ENCODE measurements around the gene DUOX1. TPM values are rescaled to one million over a fixed set of nuclear protein-coding genes. Genes with fewer than 3 reads are reported as not detected.

The DUOX1 gene
- total RNA-seq, 6 experiments from 2014 or later = 0.06 to 1.4 (median 0.19) TPM; not detected in 3

- Histone ChIP-seq H3K36me3 (no peaks in the 10 kb centered on the region), H3K27ac (no peak overlapping the region), H3K4me3 (no peak overlapping the region), H3K9me3 (no peaks in the 10 kb centered on the region), H3K4me1 (peaks cover 0 to 43% (median 0%) of the 10 kb centered on the region in 4 donors), H3K27me3 (no peaks in the 10 kb centered on the region)
- no peak for TF ChIP-seq POLR2A (IDR thresholded peaks at IDR 0.05)
- TF ChIP-seq, protein P1, sequence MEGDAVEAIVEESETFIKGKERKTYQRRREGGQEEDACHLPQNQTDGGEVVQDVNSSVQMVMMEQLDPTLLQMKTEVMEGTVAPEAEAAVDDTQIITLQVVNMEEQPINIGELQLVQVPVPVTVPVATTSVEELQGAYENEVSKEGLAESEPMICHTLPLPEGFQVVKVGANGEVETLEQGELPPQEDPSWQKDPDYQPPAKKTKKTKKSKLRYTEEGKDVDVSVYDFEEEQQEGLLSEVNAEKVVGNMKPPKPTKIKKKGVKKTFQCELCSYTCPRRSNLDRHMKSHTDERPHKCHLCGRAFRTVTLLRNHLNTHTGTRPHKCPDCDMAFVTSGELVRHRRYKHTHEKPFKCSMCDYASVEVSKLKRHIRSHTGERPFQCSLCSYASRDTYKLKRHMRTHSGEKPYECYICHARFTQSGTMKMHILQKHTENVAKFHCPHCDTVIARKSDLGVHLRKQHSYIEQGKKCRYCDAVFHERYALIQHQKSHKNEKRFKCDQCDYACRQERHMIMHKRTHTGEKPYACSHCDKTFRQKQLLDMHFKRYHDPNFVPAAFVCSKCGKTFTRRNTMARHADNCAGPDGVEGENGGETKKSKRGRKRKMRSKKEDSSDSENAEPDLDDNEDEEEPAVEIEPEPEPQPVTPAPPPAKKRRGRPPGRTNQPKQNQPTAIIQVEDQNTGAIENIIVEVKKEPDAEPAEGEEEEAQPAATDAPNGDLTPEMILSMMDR (IDR thresholded peaks at IDR 0.05) = no peak
- intact Hi-C loops (cut with DNase I) = no loop called here
- DNase-seq = no peak
- 45% methylated on average over 1 of the region's 9 CpGs for WGBS (ENCODE audit: insufficient coverage, low coverage, low lambda C conversion rate, missing lambda C conversion rate)
- ATAC-seq = no peak
Measured at GRCh38 chr15:45184562-45185041, 54.8 kb downstream of the DUOX1 start.

DNA sequence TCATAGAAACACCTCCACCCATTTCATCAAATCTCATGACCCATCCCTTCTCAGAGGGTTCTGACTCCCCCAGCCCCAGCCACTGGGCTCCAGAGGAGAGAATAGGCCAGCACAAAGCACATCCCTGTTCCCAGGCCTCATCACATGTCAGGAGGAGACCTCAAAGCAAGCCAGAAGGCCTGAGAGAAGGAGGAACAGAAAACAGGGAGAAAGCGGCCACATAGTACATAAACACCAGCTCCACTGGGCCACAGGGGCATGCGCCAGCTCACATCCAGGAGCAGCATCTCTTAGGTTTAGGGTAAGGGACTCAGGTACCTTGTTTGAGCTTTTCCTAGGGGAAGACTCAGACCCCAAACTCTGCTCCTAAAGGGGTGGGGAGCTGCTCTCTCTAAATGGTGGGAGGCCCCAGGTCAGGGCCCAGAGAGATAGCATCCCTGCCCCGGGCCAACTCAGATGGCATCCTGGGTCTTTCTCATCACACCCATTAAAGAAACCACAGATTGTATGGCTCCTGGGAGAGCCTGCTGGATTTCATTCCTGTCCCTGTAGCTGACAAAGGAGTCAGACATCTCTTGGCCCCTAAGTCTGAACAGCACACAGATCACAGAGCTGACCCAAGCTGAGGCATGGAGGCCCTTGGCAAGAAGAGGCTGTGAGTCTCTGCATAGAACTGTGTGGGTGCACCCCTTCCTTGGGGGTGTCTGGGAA, 55.4 kb downstream of the DUOX1 start:
- H3K4me3 ChIP-seq = no peak overlapping the region
- no peaks in the 10 kb centered on the region for H3K36me3 ChIP-seq
- no peak overlapping the region for H3K27ac ChIP-seq
- WGBS (ENCODE audit: insufficient coverage, low coverage, low lambda C conversion rate, missing lambda C conversion rate) = 71% methylated on average over 1 of the region's 3 CpGs
- intact Hi-C loops (cut with DNase I) = no loop called here
- no peaks in the 10 kb centered on the region for H3K27me3 ChIP-seq
- no peak for DNase-seq
- H3K4me1 ChIP-seq = peaks cover 0 to 43% (median 0%) of the 10 kb centered on the region in 4 donors
- H3K9me3 ChIP-seq = no peaks in the 10 kb centered on the region
- ATAC-seq = no peak
- no peak for TF ChIP-seq POLR2A (IDR thresholded peaks at IDR 0.05)
- TF ChIP-seq, protein P1 (IDR thresholded peaks at IDR 0.05) = no peak

DNA sequence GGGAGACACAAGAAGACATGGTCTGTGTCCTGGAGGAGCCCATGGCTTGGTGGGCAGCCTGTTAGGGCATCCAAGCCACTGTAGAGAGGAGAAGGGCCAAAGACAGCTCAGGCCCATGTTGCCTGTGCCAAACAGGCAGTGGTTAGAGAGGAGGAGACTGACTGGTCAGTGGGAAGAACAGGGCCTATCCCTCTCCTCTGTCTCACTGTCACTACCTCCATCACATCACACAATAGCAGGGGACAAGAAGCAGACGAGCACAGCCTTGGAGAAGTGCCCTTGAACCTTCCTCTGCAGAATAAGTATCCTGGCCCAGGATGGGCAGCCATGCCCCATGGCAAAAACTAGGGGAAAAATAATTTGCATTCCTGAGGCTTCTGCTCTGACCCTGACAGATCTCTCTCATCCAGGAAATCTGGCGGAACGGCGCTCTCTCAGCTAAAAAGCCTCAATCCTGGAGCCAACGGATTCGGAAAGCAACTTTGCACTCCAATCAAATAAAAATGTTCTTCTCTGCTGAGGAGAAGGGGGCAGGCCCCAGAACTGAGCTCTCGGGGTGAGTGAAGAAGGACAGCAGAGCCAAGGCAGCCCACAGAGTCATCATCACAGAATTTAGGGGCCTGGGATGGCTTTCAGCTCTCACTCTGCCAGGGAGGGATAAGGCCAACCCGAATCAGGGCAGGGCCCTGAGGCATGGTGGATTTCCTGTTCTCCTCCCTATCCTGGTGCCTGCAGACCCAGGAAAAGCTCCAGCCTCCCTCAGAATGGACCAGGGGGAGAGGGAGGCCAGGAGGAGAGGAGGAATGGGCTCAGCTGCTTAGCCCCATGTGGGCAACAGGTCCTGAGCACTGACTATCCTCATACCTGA, 56.3 kb downstream of the DUOX1 start:
- WGBS (ENCODE audit: insufficient coverage, low coverage, low lambda C conversion rate, missing lambda C conversion rate) = 43% methylated on average over 7 of the region's 8 CpGs
- H3K27ac ChIP-seq = peak overlapping the region in 2 of 3 donors; percentile 56 to 83

More for the DNA sequence above, 56.3 kb downstream of the DUOX1 start:
- H3K36me3 ChIP-seq = no peaks in the 10 kb centered on the region
- TF ChIP-seq, protein P1 (IDR thresholded peaks at IDR 0.05) = no peak
- TF ChIP-seq POLR2A (IDR thresholded peaks at IDR 0.05) = no peak
- peaks cover 0 to 43% (median 0%) of the 10 kb centered on the region in 4 donors for H3K4me1 ChIP-seq
- H3K27me3 ChIP-seq = no peaks in the 10 kb centered on the region
- DNase-seq = no peak
- intact Hi-C loops (cut with DNase I) = no loop called here
- ATAC-seq = peak; percentile 8 to 23 (median 14)
- H3K4me3 ChIP-seq = peak overlapping the region; percentile 51 to 69 (median 65)
- H3K9me3 ChIP-seq = no peaks in the 10 kb centered on the region
